A549 (cell line): ENCODE measurements around the gene PRKG1. TPM values are rescaled to one million over a fixed set of nuclear protein-coding genes. Genes with fewer than 3 reads are reported as not detected.

ENCODE experiments used
- ATAC-seq, 2 experiments: fragments of 200-7000 bp in 1 of 2; fragments of >200 bp in 1 of 2; cut with Nextera tagmentation in 1 of 2; cut with Tn5 transposase in 1 of 2; 3 replicates each; pipeline versions ENCODE4 v1.8.0 to v1.9.1; 2018 to 2020; ENCODE audit warnings: mild to moderate bottlenecking in 1 of 2, moderate library complexity in 1 of 2
- CTCF ChIA-PET: fragments of 300-600 bp; sonication (Branson Sonifier 250); formaldehyde crosslinking; extraction: SDS; loops from one replicate; lab custom pipeline; 2021; ENCODE audit warnings: antibody characterized with exemption, inconsistent platforms; lab: Yijun Ruan, JAX
- POLR2A ChIA-PET: fragments of 350-600 bp; formaldehyde crosslinking; extraction: SDS; loops from one replicate; lab custom pipeline; 2021; ENCODE audit warnings: antibody characterized with exemption, inconsistent platforms; lab: Yijun Ruan, JAX
- DNase-seq, 2 experiments: peaks; one replicate each; pipeline versions ENCODE4 v3.0.0 to v3.0.0-alpha.2; 2011 to 2016; ENCODE audit warnings: low read depth in 1 of 2, low spot score in 1 of 2
- FAIRE-seq: peaks from 2 replicates; lab custom pipeline; 2011; peaks lifted over from hg19 to GRCh38; lab: Jason Lieb, UNC
- H3K27ac ChIP-seq, 2 experiments: fragments of >200 bp; sonication (Bioruptor Twin); formaldehyde crosslinking; 3 replicates each; pipeline ENCODE4 v1.5.1; 2016 to 2017
- H3K4me1 ChIP-seq: fragments of >200 bp; sonication (Bioruptor Twin); formaldehyde crosslinking; 3 replicates; pipeline ENCODE4 v1.6.1; 2016
- H3K4me2 ChIP-seq: fragments of >200 bp; sonication (Bioruptor Twin); formaldehyde crosslinking; 3 replicates; pipeline ENCODE4 v1.6.1; 2016
- H3K4me3 ChIP-seq: fragments of >200 bp; sonication (Bioruptor Twin); formaldehyde crosslinking; 3 replicates; pipeline ENCODE4 v1.5.1; 2016
- H3K9me3 ChIP-seq: fragments of >200 bp; sonication (Bioruptor Twin); formaldehyde crosslinking; 3 replicates; pipeline ENCODE4 v1.6.1; 2016
- BHLHE40 ChIP-seq: IDR thresholded peaks from 2 replicates; pipeline ENCODE4 v1.6.1; 2012; ENCODE audit warnings: low read depth, low read length, inconsistent platforms
- CBX2 ChIP-seq: fragments of 200-600 bp; sonication (generic); IDR thresholded peaks from 2 replicates; pipeline ENCODE4 v1.6.1; 2016; ENCODE audit warnings: low read depth, mild to moderate bottlenecking, borderline replicate concordance
- CEBPB ChIP-seq, 2 experiments: fragments of >200 bp in 1 of 2; sonication (Bioruptor Twin) in 1 of 2; formaldehyde crosslinking in 1 of 2; IDR thresholded peaks; 2 replicates each; pipeline ENCODE4 v1.6.1; 2012 to 2016
- CHD2 ChIP-seq: fragments of 150-350 bp; IDR thresholded peaks from 2 replicates; pipeline ENCODE4 v1.6.1; 2014; ENCODE audit warnings: low read length; ENCODE audit not compliant: partially characterized antibody
- EHMT2 ChIP-seq: fragments of 200-600 bp; sonication (generic); IDR thresholded peaks from 2 replicates; pipeline ENCODE4 v1.6.1; 2016; ENCODE audit warnings: antibody characterized with exemption, low read depth, mild to moderate bottlenecking, moderate library complexity
- FOXS1 ChIP-seq: fragments of 250-450 bp; sonication (Bioruptor Pico); IDR thresholded peaks from 2 replicates; pipeline ENCODE4 v1.5.0; 2020; ENCODE audit warnings: mild to moderate bottlenecking, moderate library complexity
- HDAC2 ChIP-seq: fragments of 200-600 bp; sonication (generic); IDR thresholded peaks from 2 replicates; pipeline ENCODE4 v1.6.1; 2016
- HEYL ChIP-seq: fragments of 250-450 bp; sonication (Bioruptor Pico); IDR thresholded peaks from 2 replicates; pipeline ENCODE4 v1.8.0; 2021; ENCODE audit warnings: mild to moderate bottlenecking, moderate library complexity
- JUN ChIP-seq, 2 experiments: fragments of >200 bp; sonication (Bioruptor Twin); formaldehyde crosslinking; IDR thresholded peaks; 2 replicates in 1 of 2; 3 replicates in 1 of 2; pipeline ENCODE4 v1.6.1; 2016 to 2017
- KDM1A ChIP-seq: fragments of 200-600 bp; sonication (generic); IDR thresholded peaks from 2 replicates; pipeline ENCODE4 v1.6.1; 2016; ENCODE audit warnings: low read depth, mild to moderate bottlenecking
- KDM5A ChIP-seq: fragments of 200-600 bp; sonication (generic); IDR thresholded peaks from 2 replicates; pipeline ENCODE4 v1.6.1; 2016; ENCODE audit warnings: antibody characterized with exemption, mild to moderate bottlenecking
- MAFK ChIP-seq: fragments of 450-650 bp; IDR thresholded peaks from 2 replicates; pipeline ENCODE4 v1.6.1; 2014; ENCODE audit not compliant: partially characterized antibody
- NPAS2 ChIP-seq: fragments of 250-450 bp; sonication (Bioruptor Pico); IDR thresholded peaks from 2 replicates; pipeline ENCODE4 v1.8.0; 2022; ENCODE audit warnings: mild to moderate bottlenecking, moderate library complexity, borderline replicate concordance
- POLR2A ChIP-seq: IDR thresholded peaks from 2 replicates; pipeline ENCODE4 v1.6.1; 2012; ENCODE audit warnings: mild to moderate bottlenecking, low read length
- RARB ChIP-seq: fragments of 250-450 bp; sonication (Bioruptor Pico); IDR thresholded peaks from 2 replicates; pipeline ENCODE4 v1.8.0; 2021; ENCODE audit warnings: mild to moderate bottlenecking, moderate library complexity
- RCOR1 ChIP-seq: fragments of 150-350 bp; IDR thresholded peaks from 2 replicates; pipeline ENCODE4 v1.6.1; 2014; ENCODE audit warnings: antibody characterized with exemption, low read length, low read depth
- SMC3 ChIP-seq: fragments of >200 bp; sonication (Bioruptor Twin); formaldehyde crosslinking; IDR thresholded peaks from 3 replicates; pipeline ENCODE4 v1.6.1; 2018; ENCODE audit warnings: inconsistent platforms
- SREBF2 ChIP-seq: fragments of 450-650 bp; IDR thresholded peaks from 2 replicates; pipeline ENCODE4 v1.6.1; 2014; ENCODE audit warnings: mild to moderate bottlenecking, moderate library complexity
- TFCP2L1 ChIP-seq: fragments of 250-450 bp; sonication (Bioruptor Pico); IDR thresholded peaks from 2 replicates; pipeline ENCODE4 v1.5.0; 2021; ENCODE audit warnings: mild to moderate bottlenecking
- ZFP36 ChIP-seq: fragments of 450-650 bp; IDR thresholded peaks from 2 replicates; pipeline ENCODE4 v1.6.1; 2014; ENCODE audit warnings: borderline replicate concordance; ENCODE audit not compliant: partially characterized antibody
- WGBS: methylation state at CpG from one replicate; pipeline ENCODE4 v1.1.6; 2017; ENCODE audit errors: missing lambda C conversion rate; 5-methylcytosine and 5-hydroxymethylcytosine counted together
- polyA plus RNA-seq, 4 experiments: library from polyadenylated mRNA; depleted of rRNA in 3 of 4; stranded (reverse); fragments of >200 nt; fragmentation: RNase III in 1 of 4; extraction: RNeasy Plus Mini Kit Qiagen cat#74134 plus additional on column Dnase treatment in 1 of 4; gene quantifications; 2 replicates in 3 of 4; 3 replicates in 1 of 4; pipeline ENCODE4 v1.2.3, GENCODE V29; 2011 to 2017
- TF ChIP-seq, protein P1 (sequence below): fragments of 200-600 bp; sonication (generic); IDR thresholded peaks from 2 replicates; pipeline ENCODE4 v1.6.1; 2016; ENCODE audit warnings: antibody characterized with exemption, mild to moderate bottlenecking, moderate library complexity
- TF ChIP-seq, protein P2 (sequence below): fragments of 150-350 bp; IDR thresholded peaks from 2 replicates; pipeline ENCODE4 v1.6.1; 2014; ENCODE audit warnings: low read depth, mild to moderate bottlenecking, low read length
- TF ChIP-seq, protein P3 (sequence below): fragments of >200 bp; sonication (Bioruptor Twin); formaldehyde crosslinking; IDR thresholded peaks from 3 replicates; pipeline ENCODE4 v1.5.1; 2016

PRKG1 gene
- polyA plus RNA-seq, 2 of the 4 experiments (the other 2 are of a cell fraction), result not detected

DNA sequence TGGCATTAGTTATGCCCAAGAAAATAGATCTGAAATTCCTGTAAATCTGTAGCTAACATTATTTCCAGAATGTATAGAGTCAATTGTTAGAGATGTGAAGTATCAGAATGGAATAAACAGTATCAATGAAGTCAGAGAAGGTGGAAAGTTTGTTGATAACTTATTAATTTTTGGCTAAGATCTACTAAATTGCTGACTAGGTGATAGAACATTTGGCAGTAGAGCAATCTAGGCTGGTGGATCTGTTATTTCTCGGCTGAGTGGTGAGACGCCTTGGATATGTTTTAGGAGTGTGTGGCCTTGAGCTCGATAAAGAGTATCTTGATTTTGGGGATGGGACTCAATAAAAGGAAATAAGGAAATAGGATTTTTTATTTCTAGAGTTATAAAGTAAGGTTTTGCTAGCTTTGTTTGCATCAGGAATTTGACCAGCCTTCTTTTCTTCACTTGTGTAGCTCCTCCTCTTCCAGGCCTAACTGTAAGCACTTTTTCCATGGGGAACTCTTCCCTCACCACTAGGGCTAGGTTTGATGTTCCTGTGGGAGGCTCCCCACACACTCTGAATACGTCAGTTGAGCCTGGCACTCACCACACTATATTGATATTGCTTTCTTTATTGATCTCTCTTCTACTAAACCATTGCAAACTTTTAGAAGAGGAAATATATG, 711.9 kb downstream of the PRKG1 start:
- Histone ChIP-seq H3K4me1 (no peaks in the 10 kb centered on the region), H3K9me3 (no peaks in the 10 kb centered on the region), H3K27ac (no peak overlapping the region), H3K4me2 (no peak overlapping the region), H3K4me3 (no peak overlapping the region)
- POLR2A ChIA-PET, result no interaction called here
- no peak for FAIRE-seq
- WGBS, result 30% methylated on average over 4 of the region's 4 CpGs
- DNase-seq, result no peak
- CTCF ChIA-PET, result interaction anchor here (1.3 kb wide), 1 partner anchor 10 kb away, joined by 3 read pairs; no protein-coding TSS in a partner anchor
- TF ChIP-seq HDAC2, result no peak
- no peak for TF ChIP-seq SREBF2
- TF ChIP-seq, protein P1, sequence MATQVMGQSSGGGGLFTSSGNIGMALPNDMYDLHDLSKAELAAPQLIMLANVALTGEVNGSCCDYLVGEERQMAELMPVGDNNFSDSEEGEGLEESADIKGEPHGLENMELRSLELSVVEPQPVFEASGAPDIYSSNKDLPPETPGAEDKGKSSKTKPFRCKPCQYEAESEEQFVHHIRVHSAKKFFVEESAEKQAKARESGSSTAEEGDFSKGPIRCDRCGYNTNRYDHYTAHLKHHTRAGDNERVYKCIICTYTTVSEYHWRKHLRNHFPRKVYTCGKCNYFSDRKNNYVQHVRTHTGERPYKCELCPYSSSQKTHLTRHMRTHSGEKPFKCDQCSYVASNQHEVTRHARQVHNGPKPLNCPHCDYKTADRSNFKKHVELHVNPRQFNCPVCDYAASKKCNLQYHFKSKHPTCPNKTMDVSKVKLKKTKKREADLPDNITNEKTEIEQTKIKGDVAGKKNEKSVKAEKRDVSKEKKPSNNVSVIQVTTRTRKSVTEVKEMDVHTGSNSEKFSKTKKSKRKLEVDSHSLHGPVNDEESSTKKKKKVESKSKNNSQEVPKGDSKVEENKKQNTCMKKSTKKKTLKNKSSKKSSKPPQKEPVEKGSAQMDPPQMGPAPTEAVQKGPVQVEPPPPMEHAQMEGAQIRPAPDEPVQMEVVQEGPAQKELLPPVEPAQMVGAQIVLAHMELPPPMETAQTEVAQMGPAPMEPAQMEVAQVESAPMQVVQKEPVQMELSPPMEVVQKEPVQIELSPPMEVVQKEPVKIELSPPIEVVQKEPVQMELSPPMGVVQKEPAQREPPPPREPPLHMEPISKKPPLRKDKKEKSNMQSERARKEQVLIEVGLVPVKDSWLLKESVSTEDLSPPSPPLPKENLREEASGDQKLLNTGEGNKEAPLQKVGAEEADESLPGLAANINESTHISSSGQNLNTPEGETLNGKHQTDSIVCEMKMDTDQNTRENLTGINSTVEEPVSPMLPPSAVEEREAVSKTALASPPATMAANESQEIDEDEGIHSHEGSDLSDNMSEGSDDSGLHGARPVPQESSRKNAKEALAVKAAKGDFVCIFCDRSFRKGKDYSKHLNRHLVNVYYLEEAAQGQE, result no peak
- no peak for TF ChIP-seq ZFP36
- no peak for TF ChIP-seq KDM5A
- no peak for TF ChIP-seq POLR2A
- TF ChIP-seq RCOR1, result no peak
- peak; percentile 77 for TF ChIP-seq MAFK
- no peak for ATAC-seq

DNA sequence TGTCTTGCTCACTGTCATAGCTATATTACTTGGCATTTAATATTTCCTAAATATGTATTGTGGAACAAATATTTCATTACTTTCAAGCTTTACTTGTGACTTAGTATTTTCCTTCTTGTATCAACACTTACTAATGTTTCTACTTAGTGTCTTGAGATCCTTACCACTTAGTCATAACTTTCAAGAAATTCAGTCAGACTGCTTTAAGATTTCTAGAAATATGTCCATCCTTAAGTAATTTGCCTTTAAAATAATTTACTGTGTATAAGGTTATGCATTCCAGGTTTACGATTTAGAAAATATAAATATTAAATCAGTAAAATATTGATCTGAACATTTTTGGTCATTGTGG, 712.4 kb downstream of the PRKG1 start:
- Histone ChIP-seq H3K4me2 (no peak overlapping the region), H3K27ac (no peak overlapping the region), H3K4me3 (no peak overlapping the region), H3K9me3 (no peaks in the 10 kb centered on the region), H3K4me1 (no peaks in the 10 kb centered on the region)
- POLR2A ChIA-PET, result no interaction called here
- ATAC-seq (no peak), FAIRE-seq (no peak), DNase-seq (no peak)
- 0% methylated on average over 1 of the region's 1 CpG for WGBS
- CTCF ChIA-PET, result interaction anchor here (1.3 kb wide), 1 partner anchor 10 kb away, joined by 3 read pairs; no protein-coding TSS in a partner anchor
- TF ChIP-seq NPAS2, result no peak
- no peak for TF ChIP-seq KDM1A
- TF ChIP-seq, protein P1, result no peak
- no peak for TF ChIP-seq JUN (IDR thresholded peaks at IDR 0.05)
- TF ChIP-seq ZFP36, result no peak
- TF ChIP-seq BHLHE40, result no peak
- TF ChIP-seq CEBPB (IDR thresholded peaks at IDR 0.05), result no peak
- TF ChIP-seq, protein P2, sequence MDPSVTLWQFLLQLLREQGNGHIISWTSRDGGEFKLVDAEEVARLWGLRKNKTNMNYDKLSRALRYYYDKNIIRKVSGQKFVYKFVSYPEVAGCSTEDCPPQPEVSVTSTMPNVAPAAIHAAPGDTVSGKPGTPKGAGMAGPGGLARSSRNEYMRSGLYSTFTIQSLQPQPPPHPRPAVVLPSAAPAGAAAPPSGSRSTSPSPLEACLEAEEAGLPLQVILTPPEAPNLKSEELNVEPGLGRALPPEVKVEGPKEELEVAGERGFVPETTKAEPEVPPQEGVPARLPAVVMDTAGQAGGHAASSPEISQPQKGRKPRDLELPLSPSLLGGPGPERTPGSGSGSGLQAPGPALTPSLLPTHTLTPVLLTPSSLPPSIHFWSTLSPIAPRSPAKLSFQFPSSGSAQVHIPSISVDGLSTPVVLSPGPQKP, result no peak
- no peak for TF ChIP-seq FOXS1 (CRISPR knock-in tag)
- TF ChIP-seq SMC3, result no peak
- no peak for TF ChIP-seq CHD2
- TF ChIP-seq CBX2, result no peak
- no peak for TF ChIP-seq RARB (CRISPR knock-in tag)
- TF ChIP-seq HEYL, result no peak
- no peak for TF ChIP-seq EHMT2
- TF ChIP-seq, protein P3, sequence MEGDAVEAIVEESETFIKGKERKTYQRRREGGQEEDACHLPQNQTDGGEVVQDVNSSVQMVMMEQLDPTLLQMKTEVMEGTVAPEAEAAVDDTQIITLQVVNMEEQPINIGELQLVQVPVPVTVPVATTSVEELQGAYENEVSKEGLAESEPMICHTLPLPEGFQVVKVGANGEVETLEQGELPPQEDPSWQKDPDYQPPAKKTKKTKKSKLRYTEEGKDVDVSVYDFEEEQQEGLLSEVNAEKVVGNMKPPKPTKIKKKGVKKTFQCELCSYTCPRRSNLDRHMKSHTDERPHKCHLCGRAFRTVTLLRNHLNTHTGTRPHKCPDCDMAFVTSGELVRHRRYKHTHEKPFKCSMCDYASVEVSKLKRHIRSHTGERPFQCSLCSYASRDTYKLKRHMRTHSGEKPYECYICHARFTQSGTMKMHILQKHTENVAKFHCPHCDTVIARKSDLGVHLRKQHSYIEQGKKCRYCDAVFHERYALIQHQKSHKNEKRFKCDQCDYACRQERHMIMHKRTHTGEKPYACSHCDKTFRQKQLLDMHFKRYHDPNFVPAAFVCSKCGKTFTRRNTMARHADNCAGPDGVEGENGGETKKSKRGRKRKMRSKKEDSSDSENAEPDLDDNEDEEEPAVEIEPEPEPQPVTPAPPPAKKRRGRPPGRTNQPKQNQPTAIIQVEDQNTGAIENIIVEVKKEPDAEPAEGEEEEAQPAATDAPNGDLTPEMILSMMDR, result no peak
- TF ChIP-seq TFCP2L1 (CRISPR knock-in tag), result no peak
